Stimulated activated CD4-positive, alpha-beta T cell treated with anti-CD3 and anti-CD28 coated beads, Interleukin-12 subunit alpha, Interleukin-12 subunit beta, amount 100 ng/mL, for 24 hours (primary cell): ENCODE results near the gene CYBC1.

Experiments
- DNase-seq, 2 experiments: peaks; one replicate each; pipeline ENCODE4 v3.0.0-alpha.2; 2020; ENCODE audit warnings: low read depth in 2 of 2

The CYBC1 gene

GRCh38 chr17:82450357-82451106 is at the start of gene CYBC1:
Gene CYBC1 (minus strand): TSS chr17:82450752. CDS start chr17:82449254, 1,498 bp downstream.
- peak; percentile 93 to 94 for DNase-seq

GRCh38 chr17:82497483-82498405 is 47.2 kb upstream of the CYBC1 start:
- DNase-seq, result peak in 1 of 2 experiments; percentile 28

- peak; percentile 74 to 90 for DNase-seq
These were observed 46.2 kb upstream of the CYBC1 start for GRCh38 chr17:82496529-82497434.

- no peak for DNase-seq
These were observed 45.4 kb upstream of the CYBC1 start for GRCh38 chr17:82495844-82496528.

- peak; percentile 79 to 83 for DNase-seq
These were observed 43.9 kb upstream of the CYBC1 start for GRCh38 chr17:82494236-82495055.

DNA sequence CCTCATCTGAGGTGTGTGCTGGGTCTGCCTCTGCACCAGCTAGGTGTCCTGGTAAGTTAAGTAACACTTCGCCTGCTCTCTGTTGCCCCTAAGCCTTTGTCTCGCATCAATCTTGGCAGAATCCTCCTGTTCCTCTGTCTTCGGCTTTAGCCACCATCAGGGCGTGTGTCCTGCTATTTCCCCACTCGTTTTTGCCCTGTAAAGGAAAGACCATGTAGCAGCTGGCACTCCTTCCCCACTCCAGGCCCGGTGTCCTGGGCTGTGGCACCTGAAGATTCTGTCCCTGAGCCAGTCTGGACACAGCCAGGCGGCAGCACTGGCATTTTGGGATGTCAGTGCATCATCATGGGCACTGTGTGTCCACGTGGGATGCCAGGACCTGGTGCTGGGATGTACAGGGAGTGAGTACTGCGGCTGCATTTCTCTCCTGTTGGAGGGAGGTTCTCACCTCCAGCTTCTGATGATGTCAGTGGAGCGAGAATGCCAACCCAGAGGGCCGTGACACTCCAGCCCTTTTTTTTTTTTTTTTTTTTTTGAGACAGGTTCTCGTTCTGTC is 42.8 kb upstream of the CYBC1 start:
- DNase-seq, result no peak

DNA sequence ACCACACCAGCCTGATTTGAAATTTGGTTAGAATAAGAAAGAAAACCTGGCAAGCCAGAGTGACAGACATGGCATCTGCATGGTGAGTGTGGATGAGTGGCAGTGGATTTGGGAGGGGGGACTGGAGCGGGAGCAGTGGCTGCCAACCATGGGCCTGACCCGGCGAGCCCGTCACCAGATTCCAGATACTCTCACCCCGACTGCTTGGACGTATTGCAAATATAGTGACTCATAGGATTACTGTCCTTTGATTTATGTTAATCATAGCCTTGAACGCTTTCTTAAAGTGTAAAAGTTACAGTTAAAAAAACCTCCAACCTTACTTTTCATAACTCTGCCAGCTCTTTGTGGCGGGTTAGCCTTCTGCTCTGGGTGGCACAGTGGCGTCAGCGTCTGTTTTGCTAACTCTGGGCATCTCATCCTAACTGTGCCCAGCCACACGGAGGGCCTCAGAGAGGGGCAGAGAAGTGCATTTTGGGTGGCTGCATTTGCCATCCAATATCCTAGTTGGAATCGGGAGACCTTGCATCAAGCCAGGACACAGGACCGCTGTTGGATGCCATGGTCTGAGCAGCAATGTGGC is 42.2 kb upstream of the CYBC1 start:
- no peak for DNase-seq

- no peak for DNase-seq
These were observed 41.0 kb upstream of the CYBC1 start for GRCh38 chr17:82491533-82491932.

GRCh38 chr17:82491196-82491530 is 40.6 kb upstream of the CYBC1 start:
- no peak for DNase-seq

DNA sequence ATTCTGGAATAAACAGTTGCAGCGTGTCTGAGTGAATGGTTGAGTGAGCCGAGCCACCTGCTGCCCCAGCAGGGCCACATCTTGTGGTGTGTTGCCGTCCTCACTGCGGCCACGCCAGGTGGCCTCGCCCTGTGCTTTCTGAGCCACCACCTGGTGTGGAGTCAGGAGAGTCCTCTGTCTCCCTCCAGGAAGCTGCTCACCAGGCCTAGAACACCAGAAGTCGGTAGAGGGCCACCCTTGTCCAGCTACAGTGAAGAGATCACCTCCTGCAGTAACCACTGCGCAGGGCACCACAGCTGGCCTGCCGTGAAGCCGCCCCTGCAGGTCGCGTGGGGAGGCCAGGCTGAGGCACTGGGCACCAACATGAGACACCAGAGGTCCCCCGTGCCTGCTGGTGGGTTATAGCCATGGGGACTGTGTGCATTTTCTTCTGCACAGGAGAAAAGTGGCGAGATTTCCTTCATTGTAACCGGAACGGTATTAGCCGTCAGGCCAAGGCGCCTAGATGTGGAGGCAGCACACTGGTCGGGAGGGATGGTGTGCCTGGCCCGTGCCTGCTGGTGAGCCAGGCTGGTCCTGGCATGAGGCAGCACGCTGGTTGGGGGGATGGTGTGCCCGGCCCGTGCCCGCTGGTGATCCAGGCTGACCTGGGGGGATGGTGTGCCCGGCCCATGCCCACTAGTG is 40.1 kb upstream of the CYBC1 start:
- no peak for DNase-seq

GRCh38 chr17:82489851-82490511 is 39.4 kb upstream of the CYBC1 start:
- DNase-seq, result no peak

GRCh38 chr17:82489117-82489516 is 38.6 kb upstream of the CYBC1 start:
- DNase-seq, result no peak

DNA sequence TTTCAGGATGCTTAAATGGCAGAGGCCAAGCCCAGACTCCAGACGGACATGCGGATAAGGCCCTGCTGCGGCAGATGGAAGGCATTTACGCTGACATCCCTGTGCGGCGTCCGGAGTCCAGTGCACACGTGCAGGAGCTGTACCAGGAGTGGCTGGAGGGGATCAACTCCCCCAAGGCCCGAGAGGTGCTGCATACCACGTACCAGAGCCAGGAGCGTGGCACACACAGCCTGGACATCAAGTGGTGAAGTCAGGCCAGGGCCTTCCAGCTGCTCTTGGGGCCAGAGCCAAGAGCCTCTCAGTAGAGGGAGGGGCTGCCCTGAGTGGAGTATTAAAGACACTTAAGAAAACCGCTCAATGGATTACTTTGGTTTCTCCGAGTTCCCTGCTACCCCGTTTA is 37.4 kb upstream of the CYBC1 start:
- no peak for DNase-seq

DNA sequence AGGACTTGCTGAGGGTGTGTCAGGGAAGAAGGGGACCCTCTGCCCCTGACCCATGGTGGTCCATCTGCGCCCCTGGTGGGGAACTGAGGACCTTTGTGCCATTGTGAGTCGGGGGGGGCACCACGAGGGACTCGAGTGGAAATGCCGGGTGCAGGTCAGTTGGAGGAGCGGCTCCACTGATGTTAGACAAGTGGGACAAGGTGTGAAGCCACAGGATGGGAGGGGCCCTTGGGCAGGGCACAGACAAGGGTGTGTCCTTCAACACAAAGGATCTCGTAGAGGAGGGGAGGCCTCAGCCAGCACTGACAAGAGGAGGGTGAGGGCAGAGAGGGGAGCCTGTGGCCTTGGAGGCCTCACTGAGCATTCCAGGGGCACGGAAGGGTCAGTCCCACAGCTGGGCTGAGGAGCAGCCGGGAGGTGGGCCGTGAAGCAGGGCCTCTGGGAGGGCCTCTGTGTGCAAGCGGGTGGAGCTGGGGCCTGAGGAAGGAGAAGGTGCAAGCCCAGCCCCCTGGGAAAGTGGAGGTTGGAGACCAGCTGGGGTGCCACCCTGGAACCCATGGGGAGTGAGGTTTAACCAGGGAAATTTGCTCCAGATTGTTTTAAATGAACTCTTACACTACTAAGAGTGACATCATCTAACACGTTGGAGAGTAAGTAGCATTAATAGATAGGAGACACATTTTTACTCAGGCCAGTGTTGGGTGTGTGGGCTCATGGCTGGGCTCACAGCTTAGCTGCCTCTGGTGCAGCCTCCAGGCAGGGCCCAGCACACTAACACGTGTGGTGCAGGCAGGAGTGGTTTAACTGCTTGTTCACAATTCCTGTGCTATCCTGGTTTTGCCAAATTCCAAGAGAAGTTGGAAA is 35.9 kb upstream of the CYBC1 start:
- no peak for DNase-seq

GRCh38 chr17:82483836-82484235 is 33.3 kb upstream of the CYBC1 start:
- no peak for DNase-seq

GRCh38 chr17:82483204-82483660 is 32.7 kb upstream of the CYBC1 start:
- no peak for DNase-seq

GRCh38 chr17:82480318-82480717 is 29.8 kb upstream of the CYBC1 start:
- DNase-seq, result no peak
